Neutrophil (primary cell): ENCODE results near the gene NHERF1.
A peak's percentile ranks its signal among the peaks of the same experiment; 100 is the strongest.

Experiments
- H3K27ac ChIP-seq: fragments of 200-600 bp; sonication (generic); 2 replicates; pipeline ENCODE4 v1.5.1; 2016; ENCODE audit warnings: mild to moderate bottlenecking, moderate library complexity
- H3K27me3 ChIP-seq: fragments of 200-600 bp; sonication (generic); 2 replicates; pipeline ENCODE4 v1.6.0; 2016; ENCODE audit warnings: mild to moderate bottlenecking
- H3K36me3 ChIP-seq: fragments of 200-600 bp; sonication (generic); 2 replicates; pipeline ENCODE4 v1.5.1; 2017
- H3K4me1 ChIP-seq, 2 experiments: fragments of 200-600 bp in 1 of 2; sonication (generic) in 1 of 2; 1 replicate in 1 of 2; 2 replicates in 1 of 2; pipeline versions ENCODE4 v1.5.1 to v1.6.1; 2013 to 2016; ENCODE audit warnings: low read depth in 1 of 2, low read length in 1 of 2, mild to moderate bottlenecking in 1 of 2, moderate library complexity in 1 of 2; ENCODE audit not compliant: control insufficient read depth in 1 of 2, insufficient read depth in 1 of 2
- H3K4me3 ChIP-seq, 2 experiments: fragments of 200-600 bp in 1 of 2; sonication (generic) in 1 of 2; 1 replicate in 1 of 2; 2 replicates in 1 of 2; pipeline ENCODE4 v1.5.1; 2013 to 2016; ENCODE audit warnings: low read depth in 1 of 2, low read length in 1 of 2, mild to moderate bottlenecking in 1 of 2, moderate library complexity in 1 of 2
- H3K9me3 ChIP-seq: fragments of 200-600 bp; sonication (generic); 2 replicates; pipeline ENCODE4 v1.5.1; 2016
- TF ChIP-seq, protein P1 (sequence below): fragments of 200-600 bp; sonication (generic); IDR thresholded peaks from 2 replicates; pipeline ENCODE4 v1.5.1; 2016; ENCODE audit warnings: antibody characterized with exemption

Gene NHERF1

DNA sequence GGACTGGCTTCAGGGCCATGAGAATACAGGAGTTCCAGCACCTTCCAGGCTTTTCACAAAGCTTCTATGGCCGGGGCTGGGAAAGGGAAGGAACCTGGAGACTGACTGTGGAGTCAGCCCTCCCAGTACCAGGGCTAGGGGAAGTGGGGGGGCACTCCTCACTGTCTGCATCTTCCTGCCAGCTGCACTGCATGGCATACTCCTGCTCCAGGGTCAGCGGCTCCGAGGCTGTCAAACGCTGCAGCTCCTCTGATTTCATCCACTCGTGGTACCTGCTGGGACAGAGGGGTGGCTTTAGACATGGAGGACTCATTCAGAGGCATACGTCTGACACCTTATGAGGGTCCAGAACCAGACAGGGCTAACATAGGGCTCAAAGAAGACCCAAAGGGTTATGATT is 25.0 kb downstream of the NHERF1 start:
- Histone ChIP-seq H3K9me3 (no peaks in the 10 kb centered on the region), H3K27ac (peak overlapping the region; percentile 26)

DNA sequence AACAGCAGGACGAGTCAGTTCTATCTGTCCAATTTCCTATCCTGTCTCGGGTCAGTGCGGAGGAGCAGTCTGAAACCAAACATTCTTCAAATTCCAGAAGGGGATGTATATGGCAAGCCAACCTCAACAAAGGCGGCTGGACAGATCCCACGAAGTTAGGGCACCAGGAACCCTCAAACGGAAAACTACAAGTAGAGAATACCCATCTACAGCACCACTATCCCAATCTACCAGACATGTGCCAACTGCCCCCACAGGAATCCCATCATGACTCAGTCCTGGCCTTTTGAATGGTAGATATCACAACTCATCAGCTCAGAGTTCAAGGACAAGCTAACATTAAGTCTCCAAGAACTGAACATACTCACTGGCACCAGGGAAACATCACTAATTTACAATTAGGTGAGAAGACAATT is 25.5 kb downstream of the NHERF1 start:
- Histone ChIP-seq H3K4me1 (peaks cover 43 to 48% of the 10 kb centered on the region in 2 experiments), H3K9me3 (no peaks in the 10 kb centered on the region), H3K36me3 (peaks cover 38% of the 10 kb centered on the region), H3K4me3 (no peak overlapping the region), H3K27ac (peak overlapping the region; percentile 26), H3K27me3 (no peaks in the 10 kb centered on the region)
- TF ChIP-seq, protein P1, sequence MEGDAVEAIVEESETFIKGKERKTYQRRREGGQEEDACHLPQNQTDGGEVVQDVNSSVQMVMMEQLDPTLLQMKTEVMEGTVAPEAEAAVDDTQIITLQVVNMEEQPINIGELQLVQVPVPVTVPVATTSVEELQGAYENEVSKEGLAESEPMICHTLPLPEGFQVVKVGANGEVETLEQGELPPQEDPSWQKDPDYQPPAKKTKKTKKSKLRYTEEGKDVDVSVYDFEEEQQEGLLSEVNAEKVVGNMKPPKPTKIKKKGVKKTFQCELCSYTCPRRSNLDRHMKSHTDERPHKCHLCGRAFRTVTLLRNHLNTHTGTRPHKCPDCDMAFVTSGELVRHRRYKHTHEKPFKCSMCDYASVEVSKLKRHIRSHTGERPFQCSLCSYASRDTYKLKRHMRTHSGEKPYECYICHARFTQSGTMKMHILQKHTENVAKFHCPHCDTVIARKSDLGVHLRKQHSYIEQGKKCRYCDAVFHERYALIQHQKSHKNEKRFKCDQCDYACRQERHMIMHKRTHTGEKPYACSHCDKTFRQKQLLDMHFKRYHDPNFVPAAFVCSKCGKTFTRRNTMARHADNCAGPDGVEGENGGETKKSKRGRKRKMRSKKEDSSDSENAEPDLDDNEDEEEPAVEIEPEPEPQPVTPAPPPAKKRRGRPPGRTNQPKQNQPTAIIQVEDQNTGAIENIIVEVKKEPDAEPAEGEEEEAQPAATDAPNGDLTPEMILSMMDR, result no peak

More for the DNA sequence above, 25.0 kb downstream of the NHERF1 start:
- Histone ChIP-seq H3K4me3 (no peak overlapping the region), H3K36me3 (peaks cover 43% of the 10 kb centered on the region), H3K4me1 (peaks cover 38 to 43% of the 10 kb centered on the region in 2 experiments), H3K27me3 (no peaks in the 10 kb centered on the region)
- TF ChIP-seq, protein P1, result no peak

- Histone ChIP-seq H3K27me3 (no peaks in the 10 kb centered on the region), H3K9me3 (no peaks in the 10 kb centered on the region), H3K4me3 (peak overlapping the region; percentile 64 to 82), H3K4me1 (peaks cover 56 to 58% of the 10 kb centered on the region in 2 experiments), H3K27ac (peak overlapping the region; percentile 94), H3K36me3 (peaks cover 22% of the 10 kb centered on the region)
- TF ChIP-seq, protein P1, result no peak
These were observed 27.1 kb downstream of the NHERF1 start for GRCh38 chr17:74775409-74776043.

DNA sequence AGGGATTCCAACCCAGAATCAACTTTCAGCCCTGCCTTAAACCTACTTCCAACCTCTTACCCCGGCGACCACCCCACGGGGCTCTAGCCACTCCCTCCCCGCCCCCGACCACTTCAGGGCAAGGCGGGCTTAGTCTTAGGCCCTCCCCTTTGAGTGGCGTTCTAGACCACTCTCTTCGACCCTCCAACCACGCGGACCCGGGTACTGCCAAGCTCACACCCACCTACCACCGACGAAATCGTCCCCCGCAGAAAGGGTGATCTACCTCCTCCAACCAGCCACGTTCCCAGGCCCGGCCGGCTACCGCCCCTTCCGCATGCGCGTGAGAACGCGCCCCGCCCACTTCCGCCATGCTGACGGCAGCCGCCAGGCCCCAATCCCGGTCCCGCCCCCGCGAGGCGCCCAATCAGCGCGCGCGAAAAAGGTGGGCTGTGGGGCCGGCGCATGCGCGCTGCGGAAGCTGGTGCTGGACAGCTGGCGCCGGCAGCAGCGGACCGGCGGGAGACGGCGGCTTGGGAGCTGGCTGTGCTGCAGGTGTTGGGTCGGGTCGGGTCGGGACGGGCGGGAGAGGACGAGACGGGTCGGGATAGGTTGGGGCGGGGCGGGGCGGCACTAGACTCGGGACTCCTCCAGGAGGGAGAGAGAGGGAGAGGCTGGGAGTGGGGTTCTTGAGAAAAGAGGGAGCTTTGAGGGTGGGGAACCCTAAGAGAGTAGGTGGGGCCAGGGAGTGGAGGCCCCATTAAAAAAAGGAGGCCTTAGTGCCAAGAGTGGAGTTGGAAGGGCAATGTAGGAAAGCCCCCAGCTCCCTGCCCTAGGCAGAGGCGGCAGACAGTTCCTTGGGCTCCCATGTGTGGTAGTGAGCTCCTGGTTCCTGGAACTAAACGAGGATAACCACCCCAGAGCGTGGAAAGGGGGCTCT is 27.9 kb downstream of the NHERF1 start, which contains the start of gene NAT9:
Gene NAT9, minus strand, starts transcription at position 302 of the 919 bp plus-strand sequence. CDS start 647 bp downstream, outside the sequence.
- no peaks in the 10 kb centered on the region for H3K9me3 ChIP-seq
- H3K4me1 ChIP-seq, result peaks cover 59 to 60% of the 10 kb centered on the region in 2 experiments
- H3K4me3 ChIP-seq, result peak within 1 kb of the TSS; percentile 64 to 82
- H3K27me3 ChIP-seq, result no peaks in the 10 kb centered on the region
- TF ChIP-seq, protein P1, result peak; percentile 51
- peak within 1 kb of the TSS; percentile 94 for H3K27ac ChIP-seq
- H3K36me3 ChIP-seq, result peaks cover 14% of the 10 kb centered on the region

DNA sequence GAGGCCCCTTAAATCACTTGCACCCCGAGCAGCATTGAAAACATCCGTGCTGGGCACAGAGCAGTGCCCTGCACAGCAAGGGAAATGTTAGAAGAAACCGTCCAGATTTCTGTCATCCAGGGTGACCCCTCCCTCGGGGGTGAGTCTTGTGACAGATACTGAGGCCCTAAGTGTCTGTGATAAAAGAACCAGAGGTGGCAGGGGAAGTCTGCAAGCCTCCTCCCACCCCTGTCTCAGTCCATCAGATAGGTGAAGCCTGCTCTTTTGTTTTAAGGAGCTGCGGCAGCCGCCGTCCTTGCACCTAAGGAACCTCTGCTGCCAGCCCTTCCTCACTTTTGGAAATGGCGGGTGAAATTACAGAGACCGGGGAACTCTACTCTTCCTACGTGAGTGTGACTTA is 28.6 kb downstream of the NHERF1 start:
- H3K27ac ChIP-seq, result peak overlapping the region; percentile 94
- H3K4me3 ChIP-seq, result peak overlapping the region; percentile 64 to 82
- no peaks in the 10 kb centered on the region for H3K27me3 ChIP-seq
- TF ChIP-seq, protein P1, result no peak
- H3K9me3 ChIP-seq, result no peaks in the 10 kb centered on the region
- H3K4me1 ChIP-seq, result peaks cover 64 to 66% of the 10 kb centered on the region in 2 experiments
- H3K36me3 ChIP-seq, result peaks cover 7% of the 10 kb centered on the region
